Stimulated activated CD8-positive, alpha-beta memory T cell treated with anti-CD3 and anti-CD28 coated beads, Interleukin-12 subunit alpha, Interleukin-12 subunit beta, amount 100 ng/mL, for 24 hours (primary cell): ENCODE data around the gene USP34.
"Not testable (repeated sequence)": the region's sequence is repeated elsewhere in the genome, so short reads cannot be mapped to it uniquely, and the experiment has no call there.

Experiments used
- DNase-seq: peaks from one replicate; pipeline ENCODE4 v3.0.0-alpha.2; 2020; ENCODE audit errors: extremely low read depth

The USP34 gene

GRCh38 chr2:61184263-61184662, 286.6 kb downstream of the USP34 start:
- no peak for DNase-seq

- DNase-seq: no peak
These were observed 287.1 kb downstream of the USP34 start for GRCh38 chr2:61183795-61184194.

GRCh38 chr2:61182059-61182383, 288.9 kb downstream of the USP34 start:
- no peak for DNase-seq

- no peak for DNase-seq
These were observed 289.4 kb downstream of the USP34 start for GRCh38 chr2:61181382-61182058.

- no peak for DNase-seq
These were observed 290.2 kb downstream of the USP34 start for GRCh38 chr2:61180686-61181085.

GRCh38 chr2:61179701-61180639, 290.9 kb downstream of the USP34 start:
- no peak for DNase-seq

- DNase-seq: no peak
These were observed 292.0 kb downstream of the USP34 start for GRCh38 chr2:61178603-61179545.

- no peak for DNase-seq
These were observed 292.9 kb downstream of the USP34 start for GRCh38 chr2:61177727-61178549.

GRCh38 chr2:61176755-61177726, 293.8 kb downstream of the USP34 start:
- peak; percentile 84 for DNase-seq

- DNase-seq: no peak
These were observed 295.9 kb downstream of the USP34 start for GRCh38 chr2:61175036-61175435.

- DNase-seq: no peak
These were observed 297.8 kb downstream of the USP34 start for GRCh38 chr2:61173116-61173515.

- no peak for DNase-seq
These were observed 298.2 kb downstream of the USP34 start for GRCh38 chr2:61172671-61173070.

GRCh38 chr2:61167579-61167978, 303.3 kb downstream of the USP34 start:
- DNase-seq: no peak

GRCh38 chr2:61165946-61166345, 304.9 kb downstream of the USP34 start:
- no peak for DNase-seq

GRCh38 chr2:61165082-61165481, 305.8 kb downstream of the USP34 start:
- not testable (repeated sequence) for DNase-seq

- DNase-seq: no peak
These were observed 308.2 kb downstream of the USP34 start for GRCh38 chr2:61162721-61163120.

GRCh38 chr2:61161888-61162287, 309.0 kb downstream of the USP34 start, which contains the start of gene C2orf74:
Gene C2orf74, plus strand, starts transcription at chr2:61162188. Its CDS starts 327 bp downstream, at chr2:61162515.
- no peak for DNase-seq

GRCh38 chr2:61158356-61158955, 312.4 kb downstream of the USP34 start:
- no peak for DNase-seq

- no peak for DNase-seq
These were observed 313.4 kb downstream of the USP34 start for GRCh38 chr2:61157371-61158003.
